ENCODE results near the gene RCC1. TPM values are rescaled to one million over a fixed set of nuclear protein-coding genes. Genes with fewer than 3 reads are reported as not detected.
"Not testable (repeated sequence)": the region's sequence is repeated elsewhere in the genome, so short reads cannot be mapped to it uniquely, and the experiment has no call there.

RCC1 gene
- total RNA-seq, 2 donors from 2014 or later = 7.3 to 10.8 TPM

DNA sequence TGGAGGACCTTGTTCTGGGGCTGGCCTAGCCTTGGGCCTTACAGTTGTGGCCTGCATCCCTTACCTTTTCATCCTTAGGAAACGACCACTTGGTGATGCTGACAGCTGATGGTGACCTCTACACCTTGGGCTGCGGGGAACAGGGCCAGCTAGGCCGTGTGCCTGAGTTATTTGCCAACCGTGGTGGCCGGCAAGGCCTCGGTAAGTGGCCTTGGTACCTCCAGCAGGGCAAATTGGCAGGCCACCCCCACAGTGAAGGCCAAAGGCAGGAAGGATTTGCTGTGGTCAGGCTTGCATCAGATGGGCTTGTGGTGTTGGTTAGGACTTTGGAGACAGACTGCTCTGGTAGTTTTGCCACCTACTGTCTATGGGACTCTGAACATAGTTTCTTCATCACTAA lies 29.3 kb downstream of the RCC1 start:
- DNase-seq (no peak), ATAC-seq (no peak)
- intact Hi-C loops (cut with DNase I) = no loop called here

DNA sequence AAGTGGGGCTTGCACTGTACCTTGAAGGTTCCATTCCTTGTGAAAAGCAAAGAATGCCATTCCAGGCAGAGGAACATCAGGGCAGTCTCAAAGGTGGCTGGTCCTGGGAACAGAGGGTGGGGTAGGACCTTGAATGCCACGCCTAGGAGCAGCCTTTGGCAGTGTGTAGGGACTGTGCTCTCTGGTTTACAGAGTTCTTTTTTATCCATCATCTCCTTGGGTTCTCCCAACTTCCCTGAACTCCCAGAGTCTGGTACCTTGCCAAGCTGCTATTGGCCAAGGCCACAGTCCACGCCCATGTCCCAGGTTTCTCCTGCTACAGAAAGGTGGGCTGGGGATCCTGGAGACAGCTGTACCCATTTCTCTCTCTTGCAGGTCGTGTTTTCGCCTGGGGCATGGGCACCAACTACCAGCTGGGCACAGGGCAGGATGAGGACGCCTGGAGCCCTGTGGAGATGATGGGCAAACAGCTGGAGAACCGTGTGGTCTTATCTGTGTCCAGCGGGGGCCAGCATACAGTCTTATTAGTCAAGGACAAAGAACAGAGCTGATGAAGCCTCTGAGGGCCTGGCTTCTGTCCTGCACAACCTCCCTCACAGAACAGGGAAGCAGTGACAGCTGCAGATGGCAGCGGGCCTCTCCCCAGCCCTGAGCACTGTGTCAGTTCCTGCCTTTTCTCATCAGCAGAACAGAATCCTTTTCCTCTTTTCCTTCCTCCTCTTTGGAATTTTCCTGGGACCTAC lies 31.8 kb downstream of the RCC1 start:
- intact Hi-C loops (cut with DNase I) = no loop called here
- DNase-seq (no peak), ATAC-seq (peak in 1 of 2 donors; percentile 61)

DNA sequence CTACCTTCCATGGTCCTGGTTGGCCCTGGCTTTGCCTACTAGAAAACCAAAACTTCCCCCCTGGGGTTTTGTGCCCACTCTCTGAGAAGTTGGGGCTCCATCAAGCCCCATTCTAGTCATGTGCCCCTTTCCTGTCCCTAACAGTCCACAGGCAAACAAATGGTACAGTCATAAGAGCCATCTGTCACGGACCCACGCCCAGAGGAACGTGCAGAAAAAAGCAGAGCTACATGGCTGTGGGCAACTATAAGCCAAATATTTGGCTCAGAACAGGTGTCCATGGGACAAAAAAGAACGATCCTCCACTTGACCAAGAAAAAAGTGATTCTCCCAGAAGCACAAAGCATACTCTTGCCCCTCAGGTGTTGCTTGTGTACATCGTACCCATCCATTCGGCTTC lies 32.4 kb downstream of the RCC1 start:
- intact Hi-C loops (cut with DNase I) = no loop called here
- ATAC-seq (no peak), DNase-seq (no peak)

DNA sequence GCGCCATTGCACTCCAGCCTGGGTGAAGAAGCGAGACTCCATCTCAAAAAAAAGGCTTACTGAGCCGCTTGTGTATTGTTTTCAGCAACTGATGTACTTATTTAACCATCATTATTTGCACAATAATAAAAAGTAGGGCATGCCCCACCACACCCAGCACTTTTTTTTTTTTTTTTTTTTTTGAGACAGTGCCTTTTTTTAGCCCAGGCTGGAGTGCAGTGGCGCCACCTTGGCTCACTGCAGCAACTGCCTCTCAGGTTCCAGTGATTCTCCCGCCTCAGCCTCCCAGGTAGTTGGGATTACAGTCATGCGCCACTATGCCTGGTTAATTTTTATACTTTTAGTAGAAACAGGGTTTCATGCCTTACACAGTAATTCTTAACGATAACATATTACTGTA lies 34.8 kb downstream of the RCC1 start:
- no peak for ATAC-seq
- intact Hi-C loops (cut with DNase I) = no loop called here
- no peak for DNase-seq

DNA sequence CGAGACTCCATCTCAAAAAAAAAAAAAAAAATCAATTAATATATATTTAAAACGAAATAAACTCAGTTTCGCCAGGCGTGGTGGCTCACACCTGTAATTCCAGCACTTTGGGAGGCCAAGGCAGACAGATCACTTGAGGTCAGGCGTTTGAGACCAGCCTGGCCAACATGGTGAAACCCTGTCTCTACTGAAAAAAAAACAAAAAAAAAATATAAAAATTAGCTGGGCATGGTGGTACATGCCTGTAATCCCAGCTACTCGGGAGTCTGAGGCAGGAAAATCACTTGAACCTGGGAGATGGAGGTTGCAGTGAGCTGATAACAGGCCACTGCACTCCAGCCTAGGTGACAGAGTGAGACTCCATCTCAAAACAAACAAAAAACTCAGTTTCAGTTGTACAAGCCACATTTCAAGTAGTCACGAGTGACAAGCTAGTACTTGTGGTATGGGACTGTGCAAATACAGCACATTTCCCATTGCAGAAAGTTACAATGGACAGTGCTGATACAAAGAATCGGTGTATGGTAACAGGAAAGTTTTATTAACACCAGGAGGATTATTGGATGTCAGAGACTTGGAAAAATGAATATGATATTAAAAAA lies 35.7 kb downstream of the RCC1 start:
- intact Hi-C loops (cut with DNase I); DNase-seq; ATAC-seq: not testable (repeated sequence)

DNA sequence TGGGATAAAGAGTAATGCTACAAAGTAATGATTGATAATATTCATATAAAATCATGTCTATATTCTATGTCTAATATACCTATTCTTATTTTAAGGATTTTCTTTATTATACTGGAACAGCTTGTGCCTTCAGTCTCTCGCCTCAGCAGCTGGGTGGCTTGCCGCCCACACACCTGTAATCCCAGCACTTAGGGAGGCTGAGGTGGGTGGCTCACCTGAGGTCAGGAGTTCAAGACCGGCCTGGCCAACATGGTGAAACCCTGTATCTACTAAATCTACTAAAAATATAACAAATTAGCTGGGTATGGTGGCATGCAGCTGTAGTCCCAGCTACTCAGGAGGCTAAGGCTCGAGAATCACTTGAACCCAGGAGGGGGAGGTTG lies 39.4 kb downstream of the RCC1 start:
- intact Hi-C loops (cut with DNase I) = no loop called here
- DNase-seq (no peak), ATAC-seq (no peak)

DNA sequence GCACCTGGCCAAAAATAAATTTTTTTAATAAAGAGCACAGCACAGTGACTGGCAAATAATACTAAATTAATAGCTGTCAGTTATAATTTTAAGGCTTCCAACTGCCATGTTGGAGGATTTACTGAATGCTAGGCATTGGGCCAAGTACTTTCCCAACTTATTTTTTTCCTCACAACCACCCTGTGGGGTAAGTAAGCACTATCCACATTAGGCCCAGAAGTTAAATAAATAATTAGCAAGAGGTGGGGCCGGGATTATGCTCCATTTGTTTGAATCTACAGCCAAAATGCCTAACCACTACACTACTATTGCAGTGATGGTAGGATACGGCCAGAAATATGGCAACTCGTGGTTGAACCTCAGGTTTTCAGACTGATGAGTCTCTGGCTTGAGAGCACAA lies 42.5 kb downstream of the RCC1 start:
- no peak for DNase-seq
- no peak for ATAC-seq
- intact Hi-C loops (cut with DNase I) = no loop called here

DNA sequence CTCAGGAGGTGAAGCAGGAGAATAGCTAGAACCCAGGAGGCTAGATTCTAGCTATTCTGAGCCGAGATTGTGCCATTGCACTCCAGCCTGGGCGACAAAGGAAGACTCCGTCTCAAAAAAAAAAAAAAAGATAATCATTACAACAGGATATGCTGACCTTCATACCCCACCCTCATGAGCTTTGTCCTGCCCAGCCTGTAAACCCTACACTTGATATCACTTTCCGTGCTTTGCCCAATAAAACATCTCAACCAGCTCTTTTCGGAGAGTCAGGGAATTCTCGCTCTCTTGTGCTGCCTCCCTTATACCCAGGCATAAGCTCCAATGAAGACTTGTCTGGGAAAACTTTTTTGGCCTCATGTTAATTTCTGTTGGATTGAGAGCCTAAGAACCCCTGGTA lies 45.5 kb downstream of the RCC1 start:
- DNase-seq = no peak
- intact Hi-C loops (cut with DNase I) = no loop called here
- no peak for ATAC-seq

DNA sequence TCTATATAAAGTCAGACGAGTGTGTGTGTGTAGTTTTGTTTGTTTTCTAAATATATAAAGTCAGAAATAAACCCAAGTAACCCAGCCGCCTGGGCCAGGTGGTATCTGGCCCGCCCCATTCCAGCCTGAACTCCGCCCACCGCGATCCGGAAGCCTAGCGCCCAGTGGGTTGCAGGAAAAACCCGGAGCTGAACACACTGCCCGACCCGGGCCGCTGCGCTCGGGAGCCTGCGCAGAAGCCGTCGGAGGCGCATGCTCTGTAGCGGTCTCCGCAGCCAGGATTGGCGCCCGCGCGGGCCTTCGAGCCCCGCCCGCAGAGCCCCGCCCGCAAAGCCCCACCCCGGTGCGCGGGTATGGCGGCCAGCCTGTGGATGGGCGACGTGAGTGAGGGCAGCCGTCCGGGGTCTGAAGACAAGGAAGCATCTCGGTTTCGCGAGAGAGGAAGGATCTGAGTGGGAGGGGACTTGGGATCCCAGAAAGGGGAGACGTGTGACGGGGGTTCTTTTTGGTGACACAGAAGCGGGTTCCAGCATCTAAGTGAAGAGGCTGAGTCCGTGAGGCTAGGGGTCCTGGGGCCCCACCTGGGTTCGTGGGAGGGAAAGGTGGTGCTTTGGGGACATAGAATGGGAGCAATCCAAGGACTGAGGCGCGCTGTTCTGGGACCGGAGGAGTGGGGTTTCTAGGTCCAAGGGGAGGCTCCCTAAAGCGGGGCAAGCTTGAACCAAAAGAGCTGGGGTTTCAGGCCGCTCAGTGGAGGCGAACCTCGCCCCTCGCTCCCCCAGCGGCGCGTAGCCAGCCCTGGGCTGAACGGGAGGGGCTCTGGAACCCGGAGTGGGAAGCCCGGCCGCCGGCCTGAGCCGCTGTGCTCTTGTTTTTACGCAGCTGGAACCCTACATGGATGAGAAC lies 47.2 kb downstream of the RCC1 start, which contains the start of gene TRNAU1AP:
Gene TRNAU1AP (plus strand): TSS at position 328 of the 906 bp plus-strand sequence. CDS start 26 bp downstream, at position 354.
- peak; percentile 99 for ATAC-seq
- intact Hi-C loops (cut with DNase I) = no loop called here

DNA sequence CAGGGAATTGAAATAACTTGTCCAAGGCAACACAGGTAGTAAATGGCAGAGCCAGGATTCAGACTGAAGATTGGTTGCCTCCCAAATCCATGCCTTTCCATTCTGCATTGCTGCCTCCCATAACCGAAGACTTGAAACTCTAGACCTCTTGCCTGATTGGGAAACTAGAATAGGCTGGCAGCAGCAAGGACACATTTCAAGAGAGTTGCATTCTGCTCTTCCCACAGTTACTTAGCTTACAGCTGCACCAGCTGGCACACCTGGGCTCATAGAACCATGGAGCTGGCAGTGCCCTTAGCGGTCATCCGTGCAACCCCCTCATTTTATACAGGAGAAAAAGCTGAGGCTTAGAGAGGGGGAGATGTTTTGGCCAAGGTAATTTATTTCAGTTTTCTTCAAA lies 55.0 kb downstream of the RCC1 start:
- ATAC-seq (no peak), DNase-seq (no peak)
- intact Hi-C loops (cut with DNase I) = no loop called here

More for the DNA sequence above, 47.2 kb downstream of the RCC1 start, which contains the start of gene TRNAU1AP:
- peak; percentile 97 for DNase-seq

DNA sequence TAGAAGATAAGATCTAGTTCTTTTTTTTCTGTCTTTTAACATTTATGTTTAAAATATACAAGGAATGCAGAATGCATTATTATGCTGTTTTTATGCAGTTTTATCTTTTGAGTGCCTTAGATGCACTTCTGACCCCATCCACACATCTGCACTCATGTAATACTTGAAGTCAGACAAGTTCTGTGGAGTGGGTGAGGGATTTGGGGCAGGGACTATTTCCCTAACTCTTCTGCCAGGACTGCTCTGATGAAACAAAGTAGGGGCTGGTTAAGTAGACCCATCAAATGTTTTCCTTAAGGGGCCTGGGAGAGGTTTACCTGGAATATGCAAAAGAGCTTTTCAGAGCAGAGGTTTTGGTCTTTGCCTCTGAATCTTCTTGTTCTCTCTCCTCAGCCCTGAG lies 58.5 kb downstream of the RCC1 start:
- intact Hi-C loops (cut with DNase I) = no loop called here
- DNase-seq (no peak), ATAC-seq (no peak)

DNA sequence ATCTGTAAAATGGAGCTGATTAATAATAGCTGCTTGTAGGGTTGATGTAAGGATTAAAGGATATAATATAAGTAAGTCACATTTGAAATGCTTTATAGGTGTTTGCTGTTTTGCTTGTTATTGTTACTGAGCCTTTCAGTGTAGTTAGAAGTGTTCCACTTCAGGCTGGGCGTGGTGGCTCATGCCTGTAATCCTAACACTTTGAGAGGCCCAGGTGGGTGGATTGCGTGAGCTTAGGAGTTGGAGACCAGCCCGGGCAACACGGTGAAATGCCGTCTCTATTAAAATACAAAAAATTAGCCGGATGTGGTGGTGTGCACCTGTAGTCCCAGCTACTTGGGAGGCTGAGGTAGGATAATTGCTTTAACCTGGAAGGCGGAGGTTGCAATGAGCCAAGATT lies 59.2 kb downstream of the RCC1 start:
- DNase-seq = no peak
- ATAC-seq = no peak
- intact Hi-C loops (cut with DNase I) = no loop called here

DNA sequence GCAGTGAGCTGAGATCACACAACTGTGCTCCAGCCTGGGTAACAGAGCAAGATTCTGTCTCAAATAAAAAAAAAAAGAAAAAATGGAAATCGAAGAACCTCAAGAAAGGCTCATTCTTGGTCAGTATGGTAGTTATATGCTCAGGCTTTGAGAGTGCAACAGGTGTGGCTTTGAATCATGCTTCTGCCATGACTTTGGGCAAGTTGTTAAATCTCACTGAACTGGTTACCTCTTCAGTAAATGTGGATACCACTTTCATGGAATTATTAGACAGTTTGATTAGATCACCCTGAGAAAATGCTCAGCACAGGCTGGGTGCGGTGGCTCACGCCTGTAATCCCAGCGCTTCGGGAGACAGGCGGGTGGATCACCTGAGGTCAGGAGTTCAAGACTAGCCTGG lies 59.9 kb downstream of the RCC1 start:
- intact Hi-C loops (cut with DNase I) = no loop called here
- DNase-seq (no peak), ATAC-seq (no peak)

DNA sequence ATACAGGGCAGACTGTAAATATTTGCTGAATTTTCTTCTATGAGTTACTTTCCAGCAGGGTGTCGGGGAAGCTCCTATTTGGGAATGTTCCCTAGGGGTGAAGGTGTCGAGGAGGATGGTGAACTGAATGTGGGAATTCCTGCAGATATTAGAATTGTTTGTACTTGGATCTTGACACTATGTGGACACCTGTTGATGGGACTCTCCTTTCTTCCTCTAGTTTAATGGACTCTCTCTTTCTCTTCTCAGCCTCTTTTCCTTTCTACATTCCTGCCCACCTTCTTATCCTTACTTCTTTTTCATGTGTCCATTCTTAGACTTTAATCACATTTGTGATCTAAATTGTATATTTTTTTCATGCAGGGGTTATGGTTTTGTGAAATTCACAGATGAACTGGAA lies 61.1 kb downstream of the RCC1 start:
- no peak for DNase-seq
- intact Hi-C loops (cut with DNase I) = no loop called here
- no peak for ATAC-seq

DNA sequence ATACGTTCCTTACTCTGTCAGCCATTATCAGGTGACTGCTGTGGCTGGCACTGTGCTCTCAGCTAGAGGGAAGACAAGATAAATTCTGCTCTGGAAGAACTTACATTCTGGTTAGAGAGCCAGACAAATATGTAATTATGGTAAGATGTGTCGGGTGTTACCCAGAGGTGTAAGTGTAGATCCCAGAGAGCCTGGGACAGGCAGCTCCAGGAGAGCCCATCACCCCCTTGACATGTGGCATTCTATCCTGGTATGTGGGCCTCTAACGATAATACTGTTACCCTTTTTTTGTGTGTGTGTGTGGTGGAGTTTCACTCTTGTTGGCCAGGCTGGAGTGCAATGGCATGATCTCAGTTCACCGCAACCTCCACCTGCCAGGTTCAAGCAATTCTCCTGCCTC lies 66.1 kb downstream of the RCC1 start:
- ATAC-seq (no peak), DNase-seq (no peak)
- intact Hi-C loops (cut with DNase I) = no loop called here

DNA sequence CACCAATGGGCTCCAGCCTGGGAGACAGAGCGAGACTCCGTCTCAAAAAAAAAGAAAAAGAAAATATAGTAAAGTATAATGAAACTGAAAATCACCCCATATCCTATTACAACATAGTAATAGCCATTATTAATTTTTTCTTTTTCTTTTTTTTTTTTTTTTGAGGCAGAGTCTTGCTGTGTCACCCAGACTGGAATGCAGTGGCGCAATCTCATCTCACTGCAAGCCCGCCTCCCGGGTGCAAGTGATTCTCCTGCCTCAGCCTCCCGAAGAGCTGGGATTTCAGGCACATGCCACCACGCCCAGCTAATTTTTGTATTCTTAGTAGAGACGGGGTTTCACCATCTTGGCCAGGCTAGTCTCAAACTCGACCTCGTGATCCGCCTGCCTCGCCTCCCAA lies 67.0 kb downstream of the RCC1 start:
- intact Hi-C loops (cut with DNase I) = not testable (repeated sequence)

DNA sequence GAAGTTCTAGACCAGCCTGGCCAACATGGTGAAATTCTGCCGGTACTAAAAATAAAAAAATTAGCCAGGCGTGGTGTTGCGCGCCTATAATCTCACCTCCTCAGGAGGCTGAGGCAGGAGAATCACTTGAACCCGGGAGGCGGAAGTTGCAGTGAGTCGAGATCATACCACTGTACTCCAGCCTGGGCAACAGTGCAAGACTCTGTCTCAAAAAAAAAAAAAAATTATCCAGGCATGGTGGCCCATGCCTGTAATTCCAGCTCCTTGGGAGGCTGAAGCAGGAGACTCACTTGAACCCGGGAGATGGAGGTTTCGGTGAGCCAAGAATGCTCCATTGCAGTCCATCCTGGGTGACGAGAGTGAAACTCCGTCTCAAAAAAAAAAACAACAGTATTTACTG lies 67.7 kb downstream of the RCC1 start:
- intact Hi-C loops (cut with DNase I) = no loop called here
- ATAC-seq (no peak), DNase-seq (no peak)

More for the DNA sequence above, 67.0 kb downstream of the RCC1 start:
- not testable (repeated sequence) for ATAC-seq, DNase-seq

DNA sequence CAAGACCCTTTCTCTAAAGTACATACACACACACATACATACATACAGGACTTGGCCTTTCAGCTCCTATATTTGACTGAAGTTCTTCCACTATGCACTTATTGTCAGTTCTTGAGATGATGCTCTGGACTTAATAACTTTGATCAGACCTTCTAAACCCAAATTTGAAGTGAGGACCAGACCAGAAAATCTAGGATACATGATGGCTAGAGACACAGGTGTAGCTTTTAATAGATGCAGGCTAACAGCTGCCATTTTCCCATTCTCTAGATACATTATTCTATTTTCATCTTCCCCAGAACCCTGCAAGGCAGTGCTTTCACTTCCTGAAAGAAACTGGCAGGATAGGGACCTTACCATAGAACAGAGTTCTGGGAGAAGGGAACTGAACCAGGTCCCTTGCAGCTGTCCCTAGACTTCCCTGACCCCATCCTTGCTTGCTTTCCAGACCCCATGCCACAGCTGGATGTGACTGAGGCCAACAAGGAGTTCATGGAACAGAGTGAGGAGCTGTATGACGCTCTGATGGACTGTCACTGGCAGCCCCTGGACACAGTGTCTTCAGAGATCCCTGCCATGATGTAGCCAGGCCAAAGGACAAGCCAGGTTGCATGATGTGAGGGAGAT lies 71.3 kb downstream of the RCC1 start:
- intact Hi-C loops (cut with DNase I) = no loop called here
- no peak for ATAC-seq
- no peak for DNase-seq

DNA sequence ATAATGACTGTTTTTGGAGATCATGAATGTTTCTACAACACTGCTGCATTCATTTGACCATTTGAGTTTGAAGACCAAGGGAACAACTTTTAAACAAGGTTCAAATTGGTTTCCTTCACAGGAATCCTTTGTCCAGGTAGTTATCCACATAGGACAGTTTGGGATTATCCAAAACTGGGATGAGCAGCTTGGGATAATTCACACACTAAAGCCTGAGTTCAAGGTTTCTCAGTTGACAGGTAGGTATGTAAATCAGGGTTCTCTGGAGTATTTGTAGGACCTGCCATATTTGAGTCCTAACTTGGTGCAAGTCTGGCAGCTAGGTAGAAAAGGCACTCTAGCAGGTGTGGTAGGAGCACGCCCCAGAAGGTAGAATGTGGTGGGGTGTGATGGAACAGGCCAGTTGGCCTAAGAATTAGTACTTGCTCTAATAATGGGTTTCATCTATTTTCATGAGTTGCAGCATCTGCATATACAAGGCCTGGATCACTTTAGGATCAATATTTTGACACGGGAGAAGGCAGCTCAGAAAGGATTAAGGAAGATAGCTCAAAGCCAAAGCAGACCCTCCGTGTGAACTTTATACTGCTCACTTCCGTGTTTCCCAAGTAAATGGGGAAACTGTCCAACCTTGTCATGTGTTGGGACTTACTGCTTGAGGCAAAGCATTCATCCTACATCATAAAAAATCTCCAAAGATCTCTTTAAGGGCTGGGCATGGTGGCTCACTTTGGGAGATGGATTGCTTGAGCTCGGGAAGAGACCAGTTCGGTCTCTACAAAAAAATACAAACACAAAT lies 72.1 kb downstream of the RCC1 start:
- intact Hi-C loops (cut with DNase I) = no loop called here
- no peak for DNase-seq
- no peak for ATAC-seq

All from left cardiac atrium (tissue), 4 donors.